ENCODE data around the gene SVIP.

The SVIP gene

GRCh38 chr11:22829231-22830081 lies at the start of gene SVIP:
SVIP (minus strand) TSS chr11:22829801; CDS start chr11:22829748, 53 bp downstream.
- DNase-seq, result peak; percentile 93

GRCh38 chr11:22878604-22879003 lies 49.0 kb upstream of the SVIP start:
- no peak for DNase-seq

GRCh38 chr11:22878039-22878438 lies 48.4 kb upstream of the SVIP start:
- no peak for DNase-seq

GRCh38 chr11:22875869-22876473 lies 46.4 kb upstream of the SVIP start:
- DNase-seq, result peak; percentile 79

- no peak for DNase-seq
Measured at GRCh38 chr11:22869325-22869724, 39.7 kb upstream of the SVIP start.

GRCh38 chr11:22860241-22860640 lies 30.6 kb upstream of the SVIP start, which contains the start of gene CCDC179:
CCDC179 (minus strand) TSS chr11:22860474; CDS start chr11:22860421, 53 bp downstream.
- DNase-seq, result no peak

- no peak for DNase-seq
Measured at GRCh38 chr11:22859756-22860155, 30.2 kb upstream of the SVIP start.

GRCh38 chr11:22851477-22851876 lies 21.9 kb upstream of the SVIP start:
- DNase-seq, result no peak

GRCh38 chr11:22846726-22847125 lies 17.1 kb upstream of the SVIP start:
- no peak for DNase-seq

GRCh38 chr11:22832315-22833015 lies 2.9 kb upstream of the SVIP start:
- no peak for DNase-seq

GRCh38 chr11:22830082-22830414 lies 447 bp upstream of the SVIP start:
- DNase-seq, result no peak

GRCh38 chr11:22828373-22828772 lies 1.2 kb downstream of the SVIP start:
- DNase-seq, result no peak

- DNase-seq, result no peak
Measured at GRCh38 chr11:22822203-22822602, 7.4 kb downstream of the SVIP start.

- DNase-seq, result no peak
Measured at GRCh38 chr11:22809893-22810292, 19.7 kb downstream of the SVIP start.

GRCh38 chr11:22808571-22809197 lies 20.9 kb downstream of the SVIP start:
- DNase-seq, result no peak

GRCh38 chr11:22807855-22808570 lies 21.6 kb downstream of the SVIP start:
- no peak for DNase-seq

GRCh38 chr11:22807391-22807790 lies 22.2 kb downstream of the SVIP start:
- DNase-seq, result no peak

GRCh38 chr11:22802861-22803260 lies 26.7 kb downstream of the SVIP start:
- no peak for DNase-seq

- no peak for DNase-seq
Measured at GRCh38 chr11:22800482-22800881, 29.1 kb downstream of the SVIP start.

GRCh38 chr11:22798901-22799300 lies 30.7 kb downstream of the SVIP start:
- no peak for DNase-seq

GRCh38 chr11:22797047-22797446 lies 32.6 kb downstream of the SVIP start:
- no peak for DNase-seq

GRCh38 chr11:22795914-22796313 lies 33.7 kb downstream of the SVIP start:
- DNase-seq, result no peak

GRCh38 chr11:22792497-22792896 lies 37.1 kb downstream of the SVIP start:
- no peak for DNase-seq

All from CD4-positive, alpha-beta T cell treated with Interleukin-10 for 1 hour (primary cell).